GM23338 (cell line): ENCODE measurements around the gene THRB. TPM values are rescaled to one million over a fixed set of nuclear protein-coding genes. Genes with fewer than 3 reads are reported as not detected.

ENCODE experiments used
- ATAC-seq: fragments of 200-7000 bp; cut with Tn5 transposase; 3 replicates; pipeline ENCODE4 v1.9.1; 2020
- DNase-seq: peaks from one replicate; pipeline ENCODE4 v3.0.0-alpha.2; 2015; ENCODE audit warnings: low spot score
- H2AFZ ChIP-seq: fragments of 200-600 bp; sonication (generic); 2 replicates; pipeline ENCODE4 v1.8.0; 2016; ENCODE audit warnings: antibody characterized with exemption, mild to moderate bottlenecking, moderate library complexity
- H3F3A ChIP-seq: fragments of 200-600 bp; sonication (generic); replicated peaks from 2 replicates; pipeline ENCODE4 v1.8.0; 2017; ENCODE audit warnings: antibody characterized with exemption, mixed run types, low read depth
- H3K27ac ChIP-seq: fragments of 200-600 bp; sonication (generic); 2 replicates; pipeline ENCODE4 v1.6.1; 2016; ENCODE audit warnings: low read depth
- H3K27me3 ChIP-seq: fragments of 200-600 bp; sonication (generic); 2 replicates; pipeline ENCODE4 v1.8.0; 2016; ENCODE audit warnings: mild to moderate bottlenecking, mixed run types, moderate library complexity; ENCODE audit not compliant: insufficient read depth
- H3K36me3 ChIP-seq: fragments of 200-600 bp; sonication (generic); 2 replicates; pipeline ENCODE4 v1.8.0; 2016; ENCODE audit warnings: mild to moderate bottlenecking; ENCODE audit not compliant: insufficient read depth
- H3K4me1 ChIP-seq: fragments of 200-600 bp; sonication (generic); 2 replicates; pipeline ENCODE4 v1.8.0; 2016; ENCODE audit warnings: mild to moderate bottlenecking, moderate library complexity; ENCODE audit not compliant: insufficient read depth
- H3K4me2 ChIP-seq: fragments of 200-600 bp; sonication (generic); 2 replicates; pipeline ENCODE4 v1.7.1; 2017; ENCODE audit warnings: mixed run types
- H3K4me3 ChIP-seq: fragments of 200-600 bp; sonication (generic); 2 replicates; pipeline ENCODE4 v1.6.1; 2016; ENCODE audit warnings: mixed run types
- H3K79me2 ChIP-seq: fragments of 200-600 bp; sonication (generic); replicated peaks from 2 replicates; pipeline ENCODE4 v1.8.0; 2017; ENCODE audit warnings: mild to moderate bottlenecking; ENCODE audit not compliant: insufficient read depth
- H3K9me2 ChIP-seq: fragments of 200-600 bp; sonication (generic); 2 replicates; pipeline ENCODE4 v1.8.0; 2017; ENCODE audit not compliant: insufficient read depth
- H4K20me1 ChIP-seq: fragments of 200-600 bp; sonication (generic); replicated peaks from 2 replicates; pipeline ENCODE4 v1.8.0; 2017; ENCODE audit warnings: mild to moderate bottlenecking; ENCODE audit not compliant: insufficient read depth
- H3K27ac Mint-ChIP-seq: 2 replicates; pipeline ENCODE4 v1.8.0; 2020; ENCODE audit warnings: inconsistent platforms, mild to moderate bottlenecking, moderate library complexity, mixed read lengths
- H3K27me3 Mint-ChIP-seq: 3 replicates; pipeline ENCODE4 v1.8.0; 2022; ENCODE audit warnings: low read depth, mild to moderate bottlenecking, moderate library complexity, mixed read lengths, inconsistent platforms; ENCODE audit not compliant: insufficient read depth, poor library complexity
- H3K36me3 Mint-ChIP-seq: 3 replicates; pipeline ENCODE4 v1.8.0; 2021; ENCODE audit warnings: low read depth, mild to moderate bottlenecking, inconsistent platforms, moderate library complexity, mixed read lengths
- H3K4me1 Mint-ChIP-seq: 3 replicates; pipeline ENCODE4 v1.8.0; 2020; ENCODE audit warnings: mild to moderate bottlenecking, inconsistent platforms, mixed read lengths
- H3K4me3 Mint-ChIP-seq: 3 replicates; pipeline ENCODE4 v1.8.0; 2021; ENCODE audit warnings: moderate library complexity, mild to moderate bottlenecking, inconsistent platforms, mixed read lengths
- H3K9me3 Mint-ChIP-seq: 3 replicates; pipeline ENCODE4 v1.8.0; 2020; ENCODE audit warnings: moderate library complexity, mild to moderate bottlenecking, inconsistent platforms, mixed read lengths
- CREB1 ChIP-seq: fragments of 250-450 bp; sonication (Bioruptor Pico); IDR thresholded peaks from 2 replicates; pipeline ENCODE4 v1.5.0; 2020; ENCODE audit warnings: low read depth, mild to moderate bottlenecking, moderate library complexity
- EZH2 ChIP-seq: fragments of 200-600 bp; sonication (generic); IDR thresholded peaks from one replicate; pipeline ENCODE4 v1.8.0; 2017; ENCODE audit warnings: antibody characterized with exemption, mild to moderate bottlenecking, low read depth; ENCODE audit not compliant: unreplicated experiment
- EZH2phosphoT487 ChIP-seq: fragments of 200-600 bp; sonication (generic); IDR thresholded peaks from one replicate; pipeline ENCODE4 v1.8.1; 2018; ENCODE audit warnings: antibody characterized with exemption; ENCODE audit not compliant: unreplicated experiment
- JUNB ChIP-seq: IDR thresholded peaks from one replicate; pipeline ENCODE4 v1.6.1; 2016; ENCODE audit warnings: antibody characterized with exemption; ENCODE audit not compliant: unreplicated experiment
- NANOG ChIP-seq: IDR thresholded peaks from 2 replicates; pipeline ENCODE4 v1.6.1; 2016; ENCODE audit warnings: antibody characterized with exemption, borderline replicate concordance
- POLR2AphosphoS5 ChIP-seq: IDR thresholded peaks from 2 replicates; pipeline ENCODE4 v1.6.1; 2016; ENCODE audit warnings: antibody characterized with exemption, low read depth
- REST ChIP-seq: IDR thresholded peaks from one replicate; pipeline ENCODE4 v1.6.1; 2018; ENCODE audit warnings: antibody characterized with exemption; ENCODE audit not compliant: unreplicated experiment
- STAT1 ChIP-seq: IDR thresholded peaks from one replicate; pipeline ENCODE4 v1.6.1; 2016; ENCODE audit warnings: antibody characterized with exemption; ENCODE audit not compliant: unreplicated experiment
- ZNF114 ChIP-seq: fragments of 250-450 bp; sonication (Bioruptor Pico); IDR thresholded peaks from 2 replicates; pipeline ENCODE4 v1.5.0; 2020; ENCODE audit warnings: mild to moderate bottlenecking, moderate library complexity
- ZNF331 ChIP-seq: fragments of 250-450 bp; sonication (Bioruptor Pico); IDR thresholded peaks from 2 replicates; pipeline ENCODE4 v1.5.0; 2020; ENCODE audit warnings: low read depth, mild to moderate bottlenecking, moderate library complexity
- ZNF462 ChIP-seq: fragments of 250-450 bp; sonication (Bioruptor Pico); IDR thresholded peaks from 2 replicates; pipeline ENCODE4 v1.5.0; 2020; ENCODE audit warnings: mild to moderate bottlenecking, moderate library complexity
- polyA plus RNA-seq: library from polyadenylated mRNA; unstranded; fragments of >200 nt; fragmentation: Nextera tagmentation; extraction: Ambion mirVana; gene quantifications from 2 replicates; pipeline ENCODE4 v1.2.1, GENCODE V29; 2016
- total RNA-seq: library from RNA; depleted of rRNA; stranded (reverse); fragments of >200 nt; shearing (Covaris generic); gene quantifications from 2 replicates; pipeline ENCODE4 v1.2.3, GENCODE V29; 2014
- TF ChIP-seq, protein P1 (sequence below): IDR thresholded peaks from 2 replicates; pipeline ENCODE4 v1.6.1; 2016; ENCODE audit warnings: antibody characterized with exemption
- TF ChIP-seq, protein P2 (sequence below), 2 experiments: fragments of 200-600 bp in 1 of 2; sonication (generic) in 1 of 2; conservative IDR thresholded peaks; 2 replicates each; pipeline versions ENCODE4 v1.5.1 to v1.6.1; 2016 to 2017; ENCODE audit warnings: antibody characterized with exemption in 2 of 2, low read depth in 2 of 2, mild to moderate bottlenecking in 2 of 2, moderate library complexity in 1 of 2

The THRB gene
- total and polyA plus RNA-seq, 2 experiments from 2014 or later: 1.7 to 3.2 TPM

DNA sequence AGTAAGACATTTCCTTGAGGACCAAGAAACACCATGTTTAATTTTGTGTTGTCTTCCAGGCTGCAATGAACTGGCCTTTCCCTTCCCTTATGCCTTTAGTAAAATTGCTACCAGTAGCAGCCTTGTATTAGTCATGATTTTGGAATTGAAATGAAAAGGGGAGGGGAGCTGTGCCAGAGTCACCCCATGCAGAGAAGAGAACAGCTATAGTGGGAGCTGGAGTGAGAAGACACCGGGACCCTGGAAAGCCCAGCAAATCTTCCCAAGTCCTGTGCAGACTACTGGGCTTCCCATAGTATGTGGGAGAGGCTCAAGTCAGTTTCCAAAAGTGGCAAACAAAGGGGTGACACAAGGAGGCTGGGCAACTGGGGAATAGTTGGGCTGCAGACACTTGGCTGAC, 371.1 kb downstream of the THRB start:
- Histone ChIP-seq H3K4me3 (no peak overlapping the region), H2AFZ (no peak overlapping the region), H3K4me1 (no peaks in the 10 kb centered on the region; the same call in 1 of the 2 replicates), H4K20me1 (no peaks in the 10 kb centered on the region), H3K4me2 (no peak overlapping the region), H3K79me2 (no peaks in the 10 kb centered on the region), H3K36me3 (no peaks in the 10 kb centered on the region), H3F3A (no peaks in the 10 kb centered on the region), H3K27me3 (no peaks in the 10 kb centered on the region), H3K9me2 (no peaks in the 10 kb centered on the region; the same call in 1 of the 2 replicates), H3K27ac (no peak overlapping the region)
- Mint-ChIP-seq H3K27me3 (no peaks in the 10 kb centered on the region), H3K36me3 (no peaks in the 10 kb centered on the region), H3K4me3 (no peak overlapping the region), H3K9me3 (no peaks in the 10 kb centered on the region), H3K27ac (no peak overlapping the region), H3K4me1 (peaks cover under 1% of the 10 kb centered on the region; the same call in 2 of the 3 replicates)
- TF ChIP-seq, protein P1, sequence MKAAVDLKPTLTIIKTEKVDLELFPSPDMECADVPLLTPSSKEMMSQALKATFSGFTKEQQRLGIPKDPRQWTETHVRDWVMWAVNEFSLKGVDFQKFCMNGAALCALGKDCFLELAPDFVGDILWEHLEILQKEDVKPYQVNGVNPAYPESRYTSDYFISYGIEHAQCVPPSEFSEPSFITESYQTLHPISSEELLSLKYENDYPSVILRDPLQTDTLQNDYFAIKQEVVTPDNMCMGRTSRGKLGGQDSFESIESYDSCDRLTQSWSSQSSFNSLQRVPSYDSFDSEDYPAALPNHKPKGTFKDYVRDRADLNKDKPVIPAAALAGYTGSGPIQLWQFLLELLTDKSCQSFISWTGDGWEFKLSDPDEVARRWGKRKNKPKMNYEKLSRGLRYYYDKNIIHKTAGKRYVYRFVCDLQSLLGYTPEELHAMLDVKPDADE: no peak
- TF ChIP-seq ZNF462 (no peak), EZH2phosphoT487 (no peak), JUNB (no peak), REST (no peak), STAT1 (no peak), CREB1 (CRISPR knock-in tag) (no peak), EZH2 (no peak), ZNF114 (CRISPR knock-in tag) (no peak), ZNF331 (CRISPR knock-in tag) (no peak), NANOG (no peak), POLR2AphosphoS5 (no peak)
- TF ChIP-seq, protein P2, sequence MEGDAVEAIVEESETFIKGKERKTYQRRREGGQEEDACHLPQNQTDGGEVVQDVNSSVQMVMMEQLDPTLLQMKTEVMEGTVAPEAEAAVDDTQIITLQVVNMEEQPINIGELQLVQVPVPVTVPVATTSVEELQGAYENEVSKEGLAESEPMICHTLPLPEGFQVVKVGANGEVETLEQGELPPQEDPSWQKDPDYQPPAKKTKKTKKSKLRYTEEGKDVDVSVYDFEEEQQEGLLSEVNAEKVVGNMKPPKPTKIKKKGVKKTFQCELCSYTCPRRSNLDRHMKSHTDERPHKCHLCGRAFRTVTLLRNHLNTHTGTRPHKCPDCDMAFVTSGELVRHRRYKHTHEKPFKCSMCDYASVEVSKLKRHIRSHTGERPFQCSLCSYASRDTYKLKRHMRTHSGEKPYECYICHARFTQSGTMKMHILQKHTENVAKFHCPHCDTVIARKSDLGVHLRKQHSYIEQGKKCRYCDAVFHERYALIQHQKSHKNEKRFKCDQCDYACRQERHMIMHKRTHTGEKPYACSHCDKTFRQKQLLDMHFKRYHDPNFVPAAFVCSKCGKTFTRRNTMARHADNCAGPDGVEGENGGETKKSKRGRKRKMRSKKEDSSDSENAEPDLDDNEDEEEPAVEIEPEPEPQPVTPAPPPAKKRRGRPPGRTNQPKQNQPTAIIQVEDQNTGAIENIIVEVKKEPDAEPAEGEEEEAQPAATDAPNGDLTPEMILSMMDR (conservative IDR thresholded peaks at IDR 0.05; ENCODE audit: low read depth in 2 of 2): no peak
- ATAC-seq (no peak), DNase-seq (no peak)
